ENCODE measurements around the gene FOSB. TPM values are rescaled to one million over a fixed set of nuclear protein-coding genes. Genes with fewer than 3 reads are reported as not detected.
"Not testable (repeated sequence)": the region's sequence is repeated elsewhere in the genome, so short reads cannot be mapped to it uniquely, and the experiment has no call there.

FOSB gene
- polyA plus RNA-seq (2013, experiment 1 of 2; ENCODE audit: insufficient read length), result 1.3 TPM
- polyA plus RNA-seq (2013, experiment 2 of 2; ENCODE audit: insufficient read length), result 6.1 TPM

DNA sequence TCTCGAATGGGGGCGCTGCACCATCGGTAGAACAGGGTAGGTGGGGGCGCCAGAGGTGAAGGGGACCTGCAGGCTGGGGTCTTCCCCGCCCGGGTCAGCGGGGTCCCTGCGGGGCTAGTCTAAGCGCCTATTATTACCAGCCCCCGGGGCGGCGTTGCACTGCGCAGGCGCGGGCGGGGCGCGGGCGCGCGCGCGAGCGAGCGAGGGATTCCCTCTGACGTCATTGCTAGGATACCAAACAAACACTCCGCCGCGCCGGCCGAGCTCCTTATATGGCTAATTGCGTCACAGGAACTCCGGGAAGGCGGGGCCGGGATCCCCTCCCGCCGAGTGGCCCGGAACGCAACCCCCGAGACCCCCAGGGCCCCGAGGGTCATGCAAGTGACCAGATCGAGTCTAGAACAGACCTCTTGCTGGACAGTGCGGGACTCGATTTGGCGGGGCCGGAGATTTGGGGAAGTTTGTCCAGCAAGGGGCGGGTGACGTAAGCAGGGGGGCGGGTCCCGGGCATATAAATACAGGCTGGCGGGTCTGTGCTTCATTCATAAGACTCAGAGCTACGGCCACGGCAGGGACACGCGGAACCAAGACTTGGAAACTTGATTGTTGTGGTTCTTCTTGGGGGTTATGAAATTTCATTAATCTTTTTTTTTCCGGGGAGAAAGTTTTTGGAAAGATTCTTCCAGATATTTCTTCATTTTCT is at the start of gene FOSB:
Gene FOSB (plus strand): TSS at position 541 of the 703 bp plus-strand sequence. CDS start 591 bp downstream, outside the sequence.
- peak; percentile 96 for DNase-seq

DNA sequence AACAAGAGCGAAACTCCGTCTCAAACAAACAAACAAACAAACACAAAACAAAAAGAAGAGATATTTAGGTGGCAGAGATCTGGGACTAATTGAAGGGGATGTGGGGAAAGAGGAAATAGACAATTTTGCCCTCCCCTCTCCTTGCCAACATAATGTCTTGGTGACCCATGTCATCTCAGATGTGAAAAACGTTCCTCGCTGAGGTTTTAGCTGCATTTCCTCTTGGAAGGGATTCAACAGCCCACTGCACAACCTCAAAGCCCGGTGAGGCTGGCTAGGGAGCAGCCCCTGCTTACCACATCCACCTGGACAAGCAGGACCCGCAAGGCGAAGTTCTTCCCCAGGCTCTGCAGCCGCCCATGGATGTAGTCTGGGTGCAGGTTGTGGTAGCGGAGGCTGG is 49.0 kb upstream of the FOSB start:
- no peak for DNase-seq

DNA sequence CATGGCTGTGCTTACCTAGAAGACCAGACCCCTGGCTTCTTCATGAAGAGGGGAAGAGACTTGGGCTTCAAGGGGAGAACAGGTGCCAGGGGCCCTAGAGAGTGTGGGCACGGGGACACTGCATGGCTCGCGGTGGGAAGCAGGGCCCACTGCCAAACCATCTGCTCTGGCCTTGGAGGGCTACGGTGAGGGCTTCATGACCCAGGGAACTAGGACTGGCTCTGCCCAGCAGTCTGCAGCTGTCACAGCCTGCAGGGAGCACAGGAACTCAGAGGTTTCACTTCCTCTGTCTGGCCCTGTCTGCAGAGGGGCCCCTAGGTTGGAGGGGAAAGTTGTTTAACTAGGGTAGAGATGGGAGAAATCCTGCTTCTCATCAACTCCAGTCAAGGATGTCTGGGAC is 48.4 kb upstream of the FOSB start:
- DNase-seq, result no peak

DNA sequence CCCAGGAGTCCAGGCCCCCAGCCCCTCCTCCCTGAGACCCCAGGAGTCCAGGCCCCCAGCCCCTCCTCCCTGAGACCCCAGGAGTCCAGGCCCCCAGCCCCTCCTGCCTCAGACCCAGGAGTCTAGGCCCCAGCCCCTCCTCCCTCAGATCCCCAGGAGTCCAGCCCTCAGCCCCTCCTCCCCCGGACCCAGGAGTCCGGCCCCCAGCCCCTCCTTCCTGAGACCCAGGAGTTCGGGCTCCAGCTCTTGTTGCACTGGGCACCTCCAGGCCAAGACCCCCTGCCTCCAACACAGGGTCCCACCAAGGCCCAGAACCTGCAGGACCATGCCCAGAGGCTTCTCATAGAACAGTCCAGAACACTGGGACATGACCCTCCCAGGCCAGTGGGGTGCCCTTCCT is 47.9 kb upstream of the FOSB start:
- no peak for DNase-seq

DNA sequence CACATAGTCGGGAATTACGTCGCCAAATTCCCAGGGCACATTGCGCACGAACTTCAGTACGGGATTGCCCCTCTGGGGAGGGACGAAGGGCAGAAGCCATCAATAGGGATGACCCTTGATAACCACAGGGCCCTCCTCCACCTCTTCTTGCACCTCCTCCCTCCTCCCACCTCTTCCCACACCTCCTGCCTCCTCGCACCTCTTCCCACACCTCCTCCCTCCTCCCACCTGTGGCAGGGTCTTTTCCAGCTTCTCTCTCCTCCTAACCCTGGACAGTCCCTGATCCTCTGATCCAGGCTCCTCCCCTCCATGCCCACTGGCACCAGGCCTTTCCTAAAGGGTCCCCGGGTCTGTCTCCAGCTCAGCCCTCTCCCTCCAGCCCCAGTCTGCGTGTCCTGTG is 47.4 kb upstream of the FOSB start:
- no peak for DNase-seq

DNA sequence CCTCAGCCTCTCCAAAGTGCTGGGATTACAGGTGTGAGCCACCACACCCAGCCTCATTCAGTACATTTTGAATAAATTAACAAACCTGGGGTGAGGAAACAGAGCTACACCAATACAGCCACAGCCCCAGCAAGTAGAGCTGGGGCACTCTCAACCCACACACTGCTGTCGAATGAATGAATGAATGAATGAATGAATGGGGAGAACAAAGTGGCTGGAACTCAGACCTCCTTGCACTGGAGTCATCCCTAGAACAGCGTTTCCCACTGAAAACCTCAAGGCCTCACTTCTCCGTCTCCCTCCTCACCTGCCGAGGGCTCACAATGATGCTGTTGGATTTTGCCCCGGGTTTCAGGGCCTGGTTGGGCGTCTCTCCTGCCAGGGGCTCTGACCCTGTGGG is 46.9 kb upstream of the FOSB start:
- no peak for DNase-seq

DNA sequence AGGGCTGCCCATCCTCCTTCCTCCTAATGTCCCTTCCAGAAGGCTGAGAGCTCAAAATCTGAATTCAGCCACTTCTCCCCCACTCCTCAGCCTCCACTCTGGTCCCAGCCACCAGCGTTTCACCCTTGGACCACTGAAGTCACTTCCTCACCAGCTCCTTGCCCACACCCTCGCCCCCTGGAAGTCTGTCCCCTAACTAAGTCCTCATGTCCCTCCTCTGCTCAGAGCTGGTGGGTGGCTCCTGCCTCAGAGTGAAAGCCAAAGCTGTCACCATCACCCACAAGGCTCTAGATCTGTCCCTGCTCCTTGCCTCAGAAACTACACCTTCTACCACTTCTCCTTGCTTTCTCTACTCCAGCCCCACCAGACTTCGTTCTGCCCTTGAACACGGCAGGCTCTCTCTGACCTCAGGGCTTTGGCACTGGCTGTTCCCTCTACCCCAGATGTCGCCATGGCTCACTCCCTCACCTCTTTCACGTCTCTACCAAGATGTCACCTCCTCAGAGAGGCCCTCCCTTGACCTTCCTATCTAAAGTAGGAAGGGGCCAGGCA is 45.8 kb upstream of the FOSB start:
- DNase-seq, result no peak

DNA sequence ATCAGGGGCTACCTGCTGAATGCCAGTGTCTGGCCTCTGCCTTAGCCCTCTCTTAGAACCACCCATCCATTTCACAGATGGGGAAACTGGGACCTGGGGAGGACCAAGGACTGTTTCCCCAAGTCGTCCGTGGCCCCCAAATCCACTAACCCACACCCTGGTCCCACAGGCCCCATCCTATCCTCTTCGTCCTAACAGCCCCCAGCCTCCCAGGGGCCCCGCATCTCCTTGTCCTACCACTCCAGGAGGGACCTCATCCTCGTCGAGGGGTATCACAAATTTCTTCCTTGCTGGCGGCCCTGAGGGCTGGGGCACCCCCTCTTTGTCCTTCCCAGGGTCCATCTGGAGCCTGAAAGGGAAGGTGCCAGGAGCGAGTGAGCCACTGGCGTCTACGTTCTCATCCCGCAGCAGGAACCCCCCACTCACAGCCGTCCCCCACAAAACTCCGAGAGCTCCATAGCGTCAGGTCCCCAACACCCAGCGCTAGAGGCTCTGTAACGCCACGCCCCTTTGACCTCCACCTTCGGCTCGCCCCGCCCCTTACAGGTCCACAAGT is 44.7 kb upstream of the FOSB start:
- no peak for DNase-seq

DNA sequence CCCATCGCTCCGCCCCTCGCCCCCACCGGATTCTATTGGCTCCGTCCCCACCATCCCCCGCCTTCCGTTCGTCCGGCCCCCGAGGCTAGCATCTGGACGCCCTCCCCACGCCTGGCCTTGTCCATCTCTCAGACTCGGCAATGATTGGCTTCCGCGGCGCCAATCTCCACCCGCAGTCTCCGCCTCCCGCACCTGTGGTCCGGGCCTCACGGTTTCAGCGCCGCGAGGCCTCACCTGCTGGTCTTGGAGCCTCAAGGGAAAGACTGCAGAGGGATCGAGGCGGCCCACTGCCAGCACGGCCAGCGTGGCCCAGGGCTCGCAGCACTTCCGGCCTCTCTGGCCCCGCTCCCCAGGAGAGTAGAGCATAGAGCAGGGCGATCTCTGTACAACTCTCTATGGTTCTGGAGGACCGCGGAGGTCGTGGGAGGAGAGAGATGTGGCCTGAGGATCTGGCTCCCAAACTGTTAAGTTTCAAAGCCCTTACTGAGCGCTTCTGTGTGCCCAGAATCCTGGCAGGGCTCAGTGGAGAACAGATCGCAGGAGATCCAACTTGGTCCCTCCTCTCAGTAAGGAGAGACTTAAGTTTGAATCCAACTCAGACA is 44.1 kb upstream of the FOSB start, which contains the start of gene ERCC1:
Gene ERCC1 (minus strand): TSS at position 329 of the 602 bp plus-strand sequence. CDS start 543 bp downstream, outside the sequence.
- peak; percentile 95 for DNase-seq

DNA sequence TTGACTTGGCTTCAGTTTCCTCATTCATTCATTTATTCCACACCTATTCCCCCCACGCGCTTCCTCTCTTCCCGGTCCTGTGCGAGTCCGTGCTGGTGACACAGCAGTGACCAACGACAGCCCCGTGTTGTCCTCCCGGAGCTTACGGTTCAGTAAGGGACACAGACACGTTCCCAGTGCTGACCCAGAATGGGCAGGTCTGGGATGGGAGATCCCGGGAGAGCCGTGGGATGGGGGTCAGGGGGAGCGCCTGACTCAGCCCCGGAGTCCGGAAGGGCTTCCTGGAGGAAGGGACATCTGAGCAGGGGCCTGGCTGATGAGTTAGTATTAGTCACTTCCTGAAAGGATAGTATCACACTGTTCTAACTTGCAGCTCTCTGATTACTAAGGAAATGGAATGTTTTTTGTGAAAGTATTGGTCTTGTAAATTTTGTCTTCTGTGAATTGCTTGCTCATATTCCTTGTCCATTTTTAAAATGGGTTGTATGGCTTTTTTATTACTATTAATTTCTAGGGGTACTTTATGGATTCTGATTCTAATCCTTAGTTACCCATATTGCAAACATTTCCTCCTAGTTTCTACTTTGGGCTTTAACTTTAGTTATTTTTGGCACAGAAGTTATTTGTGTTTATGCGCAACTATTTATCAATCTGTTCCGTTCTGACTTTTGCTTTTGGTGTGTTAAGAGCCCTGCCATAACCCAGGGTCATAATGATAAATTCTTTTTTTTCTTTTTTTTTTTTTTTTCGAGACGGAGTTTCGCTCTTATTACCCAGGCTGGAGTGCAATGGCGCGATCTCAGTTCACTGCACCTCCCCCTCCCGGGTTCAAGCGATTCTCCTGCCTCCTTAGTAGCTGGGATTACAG is 43.4 kb upstream of the FOSB start:
- DNase-seq, result peak; percentile 94

DNA sequence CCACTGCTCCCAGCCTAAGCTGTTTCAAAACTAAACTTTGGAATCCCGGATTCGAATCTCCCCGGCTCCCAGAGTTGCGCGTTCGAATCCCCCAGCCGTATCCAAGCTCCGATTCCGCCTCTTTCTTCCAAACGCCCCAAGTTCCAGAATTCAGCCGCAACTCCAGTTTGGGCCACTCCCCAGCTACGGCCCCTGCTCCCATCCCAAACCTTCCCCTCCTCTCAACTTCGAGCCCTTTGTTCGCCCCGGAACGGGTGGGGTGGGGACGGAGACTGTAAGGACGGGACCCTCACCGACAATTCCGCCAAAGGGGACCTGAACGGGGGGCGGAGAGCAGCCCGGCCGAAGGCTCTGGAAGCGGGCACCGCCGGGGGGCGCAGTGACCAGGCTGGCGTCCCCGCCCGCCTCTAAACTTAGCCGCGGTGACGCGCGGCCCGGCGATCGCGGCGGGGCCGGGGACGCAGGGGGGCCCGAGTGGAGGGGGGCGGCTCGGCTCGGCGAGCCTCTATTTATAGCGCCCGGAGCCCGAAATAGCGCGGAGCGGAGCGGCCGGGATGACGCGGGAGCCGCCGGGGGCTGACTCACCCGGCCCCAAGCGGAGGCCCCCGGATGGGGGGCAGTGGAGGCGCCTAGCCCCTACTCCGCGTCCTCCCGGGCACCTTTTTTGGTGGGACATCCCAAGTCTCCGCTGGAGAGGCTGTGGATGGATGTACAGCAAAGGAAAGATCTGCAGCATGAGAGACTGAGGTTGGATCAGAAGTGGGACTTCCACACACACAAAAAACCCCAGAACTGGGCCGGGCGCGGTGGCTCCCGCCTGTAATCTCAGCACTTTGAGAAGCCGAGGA is 39.2 kb upstream of the FOSB start:
- peak; percentile 74 for DNase-seq

DNA sequence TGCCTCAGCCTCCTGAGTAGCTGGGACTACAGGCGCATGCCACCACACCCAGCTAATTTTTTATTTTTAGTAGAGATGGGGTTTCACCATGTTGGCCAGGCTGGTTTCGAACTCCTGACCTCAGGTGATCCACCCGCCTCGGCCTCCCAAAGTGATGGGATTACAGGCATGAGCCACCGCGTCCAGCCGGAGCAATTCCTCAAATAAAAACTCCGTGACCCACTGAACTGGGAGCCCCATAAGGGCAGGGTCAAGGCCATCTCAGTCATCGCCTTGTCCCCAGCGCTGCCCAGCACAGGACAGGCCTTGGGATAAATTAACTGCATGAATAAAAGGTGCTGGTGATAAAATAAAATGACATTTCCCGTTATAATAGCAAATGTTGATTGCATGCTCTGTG is 37.9 kb upstream of the FOSB start:
- not testable (repeated sequence) for DNase-seq

DNA sequence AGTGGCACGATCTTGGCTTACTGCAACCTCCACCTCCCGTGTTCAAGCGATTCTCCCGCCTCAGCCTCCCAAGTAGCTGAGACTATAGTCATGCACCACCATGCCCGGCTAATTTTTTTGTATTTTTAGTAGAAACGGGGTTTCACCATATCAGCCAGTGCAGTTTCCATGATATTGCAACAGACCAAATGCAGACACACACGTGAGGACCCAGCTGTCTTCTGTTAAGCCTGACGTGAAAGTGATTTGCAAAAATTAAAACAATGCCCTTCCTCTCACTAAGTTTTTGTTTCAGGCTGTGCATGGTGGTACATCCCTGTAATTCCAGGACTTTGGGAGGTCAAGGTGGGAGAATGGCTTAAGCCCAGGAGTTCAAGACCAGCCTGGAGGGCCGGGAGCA is 36.8 kb upstream of the FOSB start:
- DNase-seq, result peak; percentile 63

DNA sequence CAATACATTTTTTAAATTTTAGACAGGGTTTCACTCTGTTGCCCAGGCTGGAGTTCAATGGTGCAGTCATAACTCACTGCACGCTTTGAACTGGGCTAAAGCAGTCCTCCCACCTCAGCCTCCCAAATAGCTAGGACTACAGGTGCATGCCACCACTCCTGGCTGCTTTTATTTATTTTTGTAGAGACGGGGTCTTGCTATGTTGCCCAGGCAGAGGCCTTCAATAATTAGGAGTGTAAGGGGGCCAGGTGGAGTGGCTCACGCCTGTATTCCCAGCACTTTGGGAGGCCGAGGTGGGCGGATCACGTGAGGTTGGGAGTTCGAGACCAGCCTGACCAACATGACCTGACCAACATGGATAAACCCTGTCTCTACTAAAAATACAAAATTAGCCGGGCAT is 35.3 kb upstream of the FOSB start:
- DNase-seq, result not testable (repeated sequence)

DNA sequence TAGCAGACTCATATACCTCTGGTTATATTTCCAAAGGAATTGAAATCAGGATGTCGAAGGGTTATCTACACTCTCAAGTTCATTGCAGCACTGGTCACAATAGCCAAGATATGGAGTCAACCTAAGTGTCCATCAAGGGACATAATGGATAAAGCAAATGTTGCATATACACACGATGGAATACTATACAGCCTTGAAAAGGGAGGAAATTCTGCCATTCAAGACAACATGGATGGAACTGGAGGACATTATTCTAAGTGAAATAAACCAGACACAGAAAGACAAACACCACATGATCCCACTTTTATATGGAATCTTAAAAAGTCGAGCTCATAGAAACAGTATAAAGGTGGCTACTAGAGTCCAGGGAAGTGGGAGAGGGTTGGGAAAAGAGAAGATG is 30.5 kb upstream of the FOSB start:
- no peak for DNase-seq

DNA sequence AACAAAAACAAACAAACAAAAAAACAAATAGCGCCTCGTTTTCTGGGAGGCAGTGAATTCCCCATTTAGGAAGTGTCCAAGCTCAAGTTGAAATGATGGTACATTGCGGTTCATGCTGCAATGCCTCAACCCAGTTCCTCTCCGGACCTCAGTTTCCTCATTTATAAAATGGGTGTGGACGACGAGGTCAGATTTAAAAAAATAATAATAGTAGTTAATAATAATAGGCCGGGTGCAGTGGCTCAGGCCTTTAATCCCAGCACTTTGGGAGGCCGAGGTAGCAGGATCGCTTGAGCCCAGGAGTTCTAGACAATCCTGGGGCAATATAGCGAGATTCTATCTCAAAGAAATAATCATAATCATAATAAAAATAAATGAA is 28.6 kb upstream of the FOSB start:
- no peak for DNase-seq

DNA sequence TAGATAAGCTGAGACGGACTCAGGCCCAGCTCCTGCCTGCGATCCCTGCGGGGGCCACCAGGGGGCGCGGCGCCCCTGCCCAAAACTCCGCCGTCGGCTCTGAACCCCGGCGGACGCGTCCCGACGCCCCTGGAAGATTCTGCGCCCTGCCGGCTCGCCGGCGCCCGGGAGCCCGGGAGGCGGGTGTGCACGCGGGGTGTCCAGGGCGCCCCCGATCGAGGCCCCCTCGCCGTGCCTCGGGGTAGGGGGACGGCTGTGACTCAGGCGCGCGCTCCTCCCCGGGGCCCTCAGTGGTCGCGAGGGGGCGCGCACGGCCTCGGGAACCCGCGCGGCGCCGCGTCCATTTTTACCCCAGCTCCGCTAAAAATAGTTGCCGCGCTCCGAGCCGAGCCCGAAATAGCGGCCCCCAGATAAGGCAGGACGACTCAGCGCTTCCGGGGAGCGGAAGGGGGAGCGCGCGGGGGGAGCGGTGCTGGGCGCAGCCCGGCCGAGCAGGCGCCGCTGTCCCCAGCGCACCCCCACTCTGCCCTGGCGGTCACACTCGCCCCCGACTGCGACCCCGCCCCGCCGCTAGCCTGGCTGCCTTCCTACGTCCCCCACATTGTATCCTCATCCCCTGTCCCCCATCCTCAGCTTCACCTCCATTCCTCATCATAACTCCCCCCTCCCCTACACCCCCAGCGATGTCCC is 28.1 kb upstream of the FOSB start:
- peak; percentile 88 for DNase-seq

DNA sequence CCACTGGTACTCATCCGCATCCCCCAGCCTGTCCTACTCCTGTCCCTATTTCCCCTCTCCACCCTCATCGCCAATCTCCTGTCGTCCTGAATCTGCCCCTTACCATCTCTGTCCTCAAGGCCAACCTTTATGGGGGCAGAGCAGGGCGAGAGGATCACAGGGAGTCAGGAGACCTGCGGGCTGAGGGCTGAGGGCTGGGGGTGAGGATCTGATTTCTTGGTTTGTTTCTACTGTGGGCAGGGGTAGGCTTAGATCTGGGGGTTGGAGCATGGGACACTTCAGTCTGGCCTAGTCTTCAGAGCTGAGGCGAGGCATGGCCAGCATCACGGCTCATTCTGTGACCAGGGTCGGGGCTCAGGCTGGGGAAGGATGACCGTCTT is 27.5 kb upstream of the FOSB start:
- no peak for DNase-seq

DNA sequence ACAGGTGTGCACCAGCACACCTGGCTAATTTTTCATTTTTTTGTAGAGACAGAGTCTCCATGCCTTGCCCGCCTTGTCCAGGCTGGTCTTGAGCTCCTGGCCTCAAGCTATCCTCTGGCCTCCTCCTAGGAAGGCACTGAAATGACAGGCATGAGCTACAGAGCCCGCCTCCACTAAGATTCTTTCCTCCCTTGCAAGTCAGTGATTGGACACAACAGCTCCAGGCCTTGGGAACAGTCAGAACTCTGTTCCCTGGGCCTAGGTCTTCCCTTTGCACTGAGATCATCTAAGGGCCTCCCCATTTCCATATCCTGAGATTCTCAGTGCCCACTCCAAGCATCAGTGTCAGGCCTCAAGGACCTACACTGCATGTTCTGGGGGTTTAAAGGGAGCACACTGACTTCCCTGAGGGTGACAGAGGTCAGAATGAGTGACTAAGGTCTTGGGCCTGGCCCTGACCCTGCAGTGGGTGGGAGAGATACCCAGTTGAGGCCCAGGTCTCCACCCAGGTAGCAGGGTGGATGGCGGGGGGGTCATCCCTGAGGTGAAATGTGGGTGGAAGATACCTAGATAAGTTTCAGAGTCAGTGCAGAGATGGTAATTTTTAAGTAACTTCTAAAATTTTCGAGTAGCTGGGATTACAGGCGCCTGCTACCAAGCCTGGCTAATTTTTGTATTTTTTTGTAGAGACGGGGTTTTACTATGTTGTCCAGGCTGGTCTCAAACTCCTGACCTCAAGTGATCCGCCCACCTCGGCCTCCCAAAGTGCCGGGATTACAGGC is 26.7 kb upstream of the FOSB start:
- DNase-seq, result peak; percentile 60

DNA sequence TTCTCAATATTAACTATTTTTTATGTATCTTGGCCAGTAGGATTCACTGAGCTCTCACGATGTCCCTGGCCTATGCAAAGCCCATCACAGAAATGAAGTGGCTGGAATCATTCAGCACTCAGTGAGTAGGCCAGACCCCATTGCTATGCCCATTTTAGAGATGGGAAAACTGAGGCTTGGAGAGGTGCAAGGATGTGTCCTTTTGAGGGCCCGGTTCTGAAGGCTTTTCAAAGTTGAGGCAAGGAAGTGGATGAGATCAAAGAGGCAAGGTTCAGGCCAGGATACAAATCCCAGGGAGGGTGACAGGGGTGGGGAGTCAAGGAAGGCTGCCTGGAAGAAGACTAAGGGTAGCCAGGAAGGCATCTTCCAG is 25.4 kb upstream of the FOSB start:
- no peak for DNase-seq
